ENCODE measurements around the gene MCAM. TPM values are rescaled to one million over a fixed set of nuclear protein-coding genes. Genes with fewer than 3 reads are reported as not detected.

MCAM gene
- total and polyA plus RNA-seq, 8 donors, result 59.5 to 149 (median 114) TPM

- DNase-seq, result no peak
- H3K4me3 ChIP-seq, result no peak overlapping the region
- H3K27ac ChIP-seq, result no peak overlapping the region
- H3K27me3 ChIP-seq, result no peaks in the 10 kb centered on the region
- intact Hi-C loops (cut with DNase I), result no loop called here
- no peak for ATAC-seq
- peaks cover 0 to 89% of the 10 kb centered on the region in 2 donors for H3K36me3 ChIP-seq
- no peaks in the 10 kb centered on the region for H3K4me1 ChIP-seq
- H3K9me3 ChIP-seq, result peaks cover 0 to 7% of the 10 kb centered on the region in 2 donors
- TF ChIP-seq CTCF (IDR thresholded peaks at IDR 0.05), result no peak
These were observed 25.9 kb downstream of the MCAM start for GRCh38 chr11:119290894-119291497.

- Histone ChIP-seq H3K9me3 (peaks cover 0 to 7% of the 10 kb centered on the region in 2 donors), H3K4me3 (no peak overlapping the region), H3K27ac (no peak overlapping the region), H3K27me3 (no peaks in the 10 kb centered on the region), H3K4me1 (no peaks in the 10 kb centered on the region), H3K36me3 (peaks cover 0 to 77% of the 10 kb centered on the region in 2 donors)
- TF ChIP-seq CTCF (IDR thresholded peaks at IDR 0.05), result no peak
- no peak for DNase-seq
- intact Hi-C loops (cut with DNase I), result no loop called here
- no peak for ATAC-seq
These were observed 28.7 kb downstream of the MCAM start for GRCh38 chr11:119288219-119288618.

GRCh38 chr11:119285431-119285830 is 31.5 kb downstream of the MCAM start:
- no peak for TF ChIP-seq CTCF (IDR thresholded peaks at IDR 0.05)
- DNase-seq (no peak), ATAC-seq (no peak)
- H3K36me3 ChIP-seq, result peaks cover 0 to 65% of the 10 kb centered on the region in 2 donors
- no peak overlapping the region for H3K27ac ChIP-seq
- intact Hi-C loops (cut with DNase I), result no loop called here
- no peak overlapping the region for H3K4me3 ChIP-seq
- H3K27me3 ChIP-seq, result no peaks in the 10 kb centered on the region
- no peaks in the 10 kb centered on the region for H3K4me1 ChIP-seq
- no peaks in the 10 kb centered on the region for H3K9me3 ChIP-seq

GRCh38 chr11:119284344-119285157 is 32.4 kb downstream of the MCAM start:
- Histone ChIP-seq H3K4me3 (no peak overlapping the region), H3K9me3 (no peaks in the 10 kb centered on the region), H3K4me1 (no peaks in the 10 kb centered on the region), H3K27me3 (no peaks in the 10 kb centered on the region), H3K27ac (no peak overlapping the region), H3K36me3 (peaks cover 0 to 65% of the 10 kb centered on the region in 2 donors)
- intact Hi-C loops (cut with DNase I), result no loop called here
- ATAC-seq, result peak; percentile 91
- peak in 1 of 2 donors; percentile 35 for TF ChIP-seq CTCF (IDR thresholded peaks at IDR 0.05)
- peak in 1 of 4 donors; percentile 31 for DNase-seq

- intact Hi-C loops (cut with DNase I), result no loop called here
- Histone ChIP-seq H3K9me3 (no peaks in the 10 kb centered on the region), H3K4me3 (no peak overlapping the region), H3K36me3 (peaks cover 0 to 71% of the 10 kb centered on the region in 2 donors), H3K27me3 (no peaks in the 10 kb centered on the region), H3K27ac (no peak overlapping the region), H3K4me1 (no peaks in the 10 kb centered on the region)
- DNase-seq (no peak), ATAC-seq (no peak)
- TF ChIP-seq CTCF (IDR thresholded peaks at IDR 0.05), result no peak
These were observed 34.4 kb downstream of the MCAM start for GRCh38 chr11:119282495-119282894.

All from left lung (tissue), 10 donors.